HG03280 (cell line): ENCODE measurements around the gene PRPF19.

Experiments
- ATAC-seq: cut with Tn5 transposase; IDR thresholded peaks from one replicate; pipeline ENCODE4 v1.9.1; 2021; ENCODE audit warnings: mild to moderate bottlenecking, moderate library complexity; ENCODE audit not compliant: unreplicated experiment

The PRPF19 gene

GRCh38 chr11:60924110-60924905, 17.9 kb upstream of the PRPF19 start, which contains the start of gene TMEM132A:
TSS of gene TMEM132A (plus strand) at chr11:60924460. CDS start at chr11:60924634, 174 bp downstream.
- no peak for ATAC-seq

GRCh38 chr11:60923800-60924109, 17.4 kb upstream of the PRPF19 start:
- no peak for ATAC-seq

GRCh38 chr11:60923326-60923725, 16.9 kb upstream of the PRPF19 start:
- no peak for ATAC-seq

- no peak for ATAC-seq
Measured at GRCh38 chr11:60922906-60923305, 16.5 kb upstream of the PRPF19 start.

- no peak for ATAC-seq
Measured at GRCh38 chr11:60921777-60922335, 15.5 kb upstream of the PRPF19 start.

- no peak for ATAC-seq
Measured at GRCh38 chr11:60921259-60921658, 14.9 kb upstream of the PRPF19 start.

- ATAC-seq: no peak
Measured at GRCh38 chr11:60919956-60920355, 13.6 kb upstream of the PRPF19 start.

GRCh38 chr11:60919320-60919719, 12.9 kb upstream of the PRPF19 start:
- no peak for ATAC-seq

GRCh38 chr11:60918939-60919265, 12.5 kb upstream of the PRPF19 start:
- no peak for ATAC-seq

- no peak for ATAC-seq
Measured at GRCh38 chr11:60918251-60918938, 12.0 kb upstream of the PRPF19 start.

- ATAC-seq: no peak
Measured at GRCh38 chr11:60917267-60917666, 10.9 kb upstream of the PRPF19 start.

GRCh38 chr11:60916669-60917206, 10.4 kb upstream of the PRPF19 start:
- no peak for ATAC-seq

GRCh38 chr11:60915248-60915914, 9.0 kb upstream of the PRPF19 start:
- peak; percentile 41 for ATAC-seq

GRCh38 chr11:60914633-60915247, 8.4 kb upstream of the PRPF19 start:
- no peak for ATAC-seq

- ATAC-seq: peak; percentile 45
Measured at GRCh38 chr11:60913793-60914632, 7.6 kb upstream of the PRPF19 start, which contains the start of gene TMEM109. TSS of gene TMEM109 (plus strand) at chr11:60914158. CDS start at chr11:60919694, 5,536 bp downstream.

GRCh38 chr11:60912851-60913528, 6.6 kb upstream of the PRPF19 start:
- ATAC-seq: no peak

- ATAC-seq: no peak
Measured at GRCh38 chr11:60912223-60912850, 6.0 kb upstream of the PRPF19 start.

- ATAC-seq: no peak
Measured at GRCh38 chr11:60910711-60911380, 4.5 kb upstream of the PRPF19 start.
